Urothelium cell line (cell line): Measurements from ENCODE around the gene ARHGEF38.
"Not testable (repeated sequence)": the region's sequence is repeated elsewhere in the genome, so short reads cannot be mapped to it uniquely, and the experiment has no call there.

Experiments
- DNase-seq: peaks from one replicate; pipeline ENCODE4 v3.0.0; 2011; ENCODE audit warnings: low spot score, mixed read lengths
- FAIRE-seq: peaks from 2 replicates; lab custom pipeline; 2011; peaks lifted over from hg19 to GRCh38; lab: Jason Lieb, UNC

The ARHGEF38 gene

DNA sequence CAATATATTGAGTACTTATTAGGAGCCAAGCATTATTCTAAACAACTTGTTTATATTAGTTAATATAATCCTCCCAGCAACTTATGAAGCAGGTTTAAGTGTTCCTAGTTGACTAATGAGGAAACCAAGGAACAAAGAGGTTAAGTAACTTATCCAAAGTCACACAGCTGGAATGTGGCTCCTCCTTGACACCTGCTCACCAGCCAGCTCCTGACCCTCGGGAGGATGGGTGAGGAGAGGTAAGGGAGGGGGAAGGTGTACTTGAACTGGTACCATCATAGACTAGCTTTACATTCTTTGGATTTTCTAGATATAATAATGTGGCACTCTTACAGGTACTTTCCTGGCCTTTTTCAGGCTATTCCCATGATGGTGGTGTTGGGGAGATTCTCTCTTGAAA lies 50.7 kb downstream of the ARHGEF38 start:
- DNase-seq (no peak), FAIRE-seq (no peak)

GRCh38 chr4:105605493-105605892 lies 53.1 kb downstream of the ARHGEF38 start:
- FAIRE-seq (no peak), DNase-seq (no peak)

GRCh38 chr4:105607876-105608275 lies 55.5 kb downstream of the ARHGEF38 start:
- DNase-seq (no peak), FAIRE-seq (no peak)

- FAIRE-seq, DNase-seq: not testable (repeated sequence)
These were observed 57.4 kb downstream of the ARHGEF38 start for GRCh38 chr4:105609819-105610218.

DNA sequence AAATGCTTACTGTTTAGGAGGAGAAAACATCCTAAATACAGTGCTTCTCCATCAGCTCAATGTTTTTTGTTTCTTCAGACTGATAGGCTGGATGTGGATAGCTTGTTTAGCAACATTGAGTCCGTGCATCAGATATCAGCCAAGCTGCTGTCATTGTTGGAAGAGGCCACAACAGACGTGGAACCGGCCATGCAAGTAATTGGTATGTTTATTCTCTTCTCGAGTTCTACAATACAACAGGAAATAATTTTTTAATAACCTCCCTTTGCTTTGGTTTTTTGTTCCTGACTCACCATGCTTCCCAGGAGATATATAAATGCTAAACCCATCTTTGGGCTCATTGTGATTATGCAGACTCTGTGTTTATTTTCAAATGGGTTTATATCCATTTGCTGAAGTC lies 60.9 kb downstream of the ARHGEF38 start:
- FAIRE-seq (no peak), DNase-seq (no peak)

- DNase-seq (no peak), FAIRE-seq (no peak)
These were observed 66.9 kb downstream of the ARHGEF38 start for GRCh38 chr4:105619188-105619931.

DNA sequence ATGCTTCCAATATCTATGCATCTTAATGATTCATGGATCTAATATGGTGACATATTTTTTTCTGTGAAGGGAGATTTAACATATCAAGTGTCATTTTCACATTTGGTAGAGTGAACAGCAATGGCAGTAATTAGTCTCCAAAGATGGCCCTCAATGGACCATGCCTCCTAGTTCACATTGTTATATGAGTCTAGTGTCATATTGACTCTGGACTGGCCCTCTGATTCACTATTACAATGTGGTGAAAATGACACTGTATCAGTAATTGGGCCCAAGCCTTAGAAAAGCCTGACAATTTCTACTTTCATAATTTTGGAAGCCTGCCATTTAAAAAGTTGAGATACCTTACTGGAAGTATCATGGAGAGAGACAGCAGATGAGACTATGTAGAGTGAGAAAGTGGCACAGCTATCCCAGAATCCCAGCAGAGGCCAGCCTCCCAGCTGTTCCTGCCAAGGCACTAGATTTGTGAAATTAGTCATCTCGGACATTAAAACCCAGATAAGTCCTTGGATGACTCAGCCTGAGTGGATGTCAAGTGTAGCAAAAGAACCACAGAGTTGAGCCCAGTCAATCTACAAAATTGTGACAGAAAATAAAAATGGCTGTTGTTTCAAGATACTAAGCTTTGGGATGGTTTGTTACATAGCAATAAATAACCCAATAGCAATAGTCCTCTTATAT lies 68.4 kb downstream of the ARHGEF38 start:
- DNase-seq (peak; percentile 65), FAIRE-seq (no peak)

- FAIRE-seq (no peak), DNase-seq (no peak)
These were observed 69.8 kb downstream of the ARHGEF38 start for GRCh38 chr4:105622269-105622668.

- FAIRE-seq (no peak), DNase-seq (no peak)
These were observed 70.7 kb downstream of the ARHGEF38 start for GRCh38 chr4:105623099-105623498.

DNA sequence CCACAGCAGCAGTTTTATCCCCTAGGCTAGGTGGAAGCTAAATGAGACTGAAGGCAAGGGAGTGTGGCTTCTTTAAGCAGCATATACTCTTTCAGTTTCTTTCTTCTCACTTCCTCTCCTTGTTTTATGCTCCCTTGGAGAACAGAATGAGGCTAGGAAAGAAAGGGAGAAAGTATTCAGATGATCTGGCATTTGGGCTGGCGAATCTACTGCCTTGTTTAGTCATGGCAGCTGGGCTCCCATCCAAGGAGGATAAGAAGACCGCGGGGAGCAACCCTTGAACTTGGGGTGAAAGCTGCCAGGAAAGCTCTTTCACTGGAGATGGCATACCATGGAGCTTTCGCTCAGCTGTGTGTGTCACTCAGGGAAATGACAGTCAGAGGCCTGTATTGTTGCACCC lies 72.1 kb downstream of the ARHGEF38 start:
- no peak for DNase-seq
- FAIRE-seq, result no peak

DNA sequence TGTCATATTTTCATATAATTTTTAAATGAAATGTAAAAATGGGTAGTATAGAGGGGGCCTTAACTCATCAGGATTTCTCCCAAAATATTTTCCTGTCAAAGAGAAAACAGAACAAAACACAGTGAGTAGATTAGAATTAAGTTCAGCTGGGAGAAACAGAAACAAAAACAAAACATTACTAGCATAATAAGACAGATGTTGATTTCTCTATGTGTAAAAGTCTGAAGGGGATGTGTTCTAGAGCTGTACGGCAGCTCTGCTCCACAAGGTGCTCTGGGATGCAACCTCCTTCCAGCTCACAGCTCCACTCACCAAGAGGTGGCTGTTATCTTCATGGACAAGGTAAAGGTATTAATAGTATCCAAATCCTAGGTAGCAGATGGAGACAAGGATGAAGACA lies 72.8 kb downstream of the ARHGEF38 start:
- FAIRE-seq (no peak), DNase-seq (no peak)

DNA sequence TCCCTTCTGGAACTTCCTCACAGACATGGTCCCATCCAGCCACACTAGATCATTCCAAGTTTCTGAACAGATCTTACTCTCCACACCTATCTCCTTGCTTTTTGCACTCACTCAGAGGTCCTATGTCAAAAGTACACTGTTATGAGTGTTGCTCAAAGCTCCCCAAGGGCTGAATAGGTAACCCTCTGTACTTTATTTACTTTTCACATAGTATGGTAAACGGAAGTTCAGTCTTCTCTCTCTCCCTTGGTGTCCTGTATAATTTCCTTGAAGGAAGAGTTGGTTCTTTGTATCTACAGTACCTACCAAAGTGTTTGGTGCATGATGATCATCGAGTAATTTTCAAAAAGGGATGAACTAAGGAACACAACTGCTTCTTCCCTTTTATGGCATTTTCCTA lies 74.4 kb downstream of the ARHGEF38 start:
- DNase-seq (no peak), FAIRE-seq (no peak)

DNA sequence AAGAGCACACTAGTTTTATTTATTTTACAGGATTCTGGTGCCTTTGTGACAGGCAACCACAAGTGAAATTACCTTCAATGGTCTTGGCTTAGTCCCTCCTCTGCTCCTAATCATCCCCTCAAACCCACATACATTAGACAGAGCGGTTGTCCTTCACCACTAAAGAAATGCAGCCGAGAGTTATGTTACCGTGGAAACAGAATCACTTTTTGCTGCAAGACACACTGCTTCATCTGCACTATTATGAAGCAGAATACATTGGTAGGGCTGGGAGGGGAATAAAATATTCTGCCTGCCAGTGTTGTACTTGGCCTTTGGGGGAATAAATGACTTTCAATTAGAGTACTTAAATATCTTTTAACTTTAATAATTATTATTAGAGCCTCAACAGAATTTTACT lies 75.2 kb downstream of the ARHGEF38 start:
- DNase-seq, result no peak
- FAIRE-seq, result no peak

GRCh38 chr4:105630670-105631655 lies 78.5 kb downstream of the ARHGEF38 start:
- no peak for DNase-seq
- no peak for FAIRE-seq

DNA sequence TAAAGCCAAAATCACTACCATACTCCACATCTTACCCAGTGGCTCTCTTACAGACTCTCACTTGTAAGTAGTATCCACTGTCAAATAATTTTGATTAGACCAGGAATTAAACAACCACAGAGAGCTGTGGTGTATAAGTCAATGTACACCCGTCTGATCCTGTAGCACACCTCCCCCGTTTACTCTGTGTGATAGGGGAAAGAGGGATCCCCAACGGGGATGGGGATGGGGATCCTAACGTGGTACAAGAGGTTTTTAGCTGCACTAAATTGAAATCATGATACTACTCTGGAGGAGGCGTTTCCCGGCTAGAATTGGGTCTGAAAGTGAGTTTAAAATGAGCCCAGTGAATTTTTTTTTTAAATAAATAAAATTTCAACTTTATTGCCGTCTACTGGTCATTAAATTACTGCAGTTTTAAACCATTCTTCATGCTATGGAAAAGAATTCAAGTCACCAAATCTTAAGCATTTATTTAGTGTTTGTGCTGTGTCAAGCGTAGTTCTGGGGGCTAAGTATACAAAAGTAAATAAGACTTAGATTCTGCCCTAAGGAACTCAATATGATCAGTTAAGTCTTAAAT lies 79.5 kb downstream of the ARHGEF38 start:
- no peak for DNase-seq
- no peak for FAIRE-seq

DNA sequence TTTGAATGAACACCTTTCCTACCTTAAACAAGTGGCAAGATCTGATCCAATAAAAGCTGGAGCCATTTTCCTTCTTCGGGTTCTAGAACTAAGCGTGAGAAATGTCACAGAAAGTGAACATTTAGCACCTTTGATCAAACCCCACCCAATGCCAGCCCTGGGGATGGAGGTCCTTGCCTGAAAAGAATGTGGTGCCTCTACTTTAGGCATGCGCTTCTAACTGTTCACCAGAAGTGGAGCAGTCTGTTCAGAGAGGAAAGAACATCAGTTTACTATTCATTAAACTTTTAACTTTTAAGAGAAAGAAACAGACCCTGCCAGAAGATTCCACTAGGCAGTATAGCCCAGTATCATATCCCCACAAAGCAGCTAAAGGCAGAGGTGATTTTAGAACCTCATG lies 80.2 kb downstream of the ARHGEF38 start:
- DNase-seq, result no peak
- FAIRE-seq, result no peak

DNA sequence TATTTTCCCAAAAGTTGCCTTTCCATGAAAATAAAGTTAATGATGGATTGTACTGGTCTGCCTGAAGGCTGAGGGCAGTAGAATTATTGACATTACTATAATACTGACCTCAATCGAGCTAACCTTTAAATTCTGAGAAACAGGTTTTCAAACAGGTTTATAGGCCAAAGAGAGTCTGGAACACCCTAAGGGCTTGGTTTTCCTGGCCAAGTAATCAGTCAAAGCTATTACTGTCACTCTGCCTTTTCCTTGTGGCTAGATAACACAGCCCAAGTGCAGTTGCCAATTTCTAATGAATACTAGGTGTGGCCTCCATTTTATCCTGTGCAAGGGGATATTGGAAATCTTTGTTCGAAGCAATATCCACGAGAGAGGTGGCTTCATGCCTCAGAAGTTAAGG lies 80.8 kb downstream of the ARHGEF38 start:
- DNase-seq (no peak), FAIRE-seq (no peak)

DNA sequence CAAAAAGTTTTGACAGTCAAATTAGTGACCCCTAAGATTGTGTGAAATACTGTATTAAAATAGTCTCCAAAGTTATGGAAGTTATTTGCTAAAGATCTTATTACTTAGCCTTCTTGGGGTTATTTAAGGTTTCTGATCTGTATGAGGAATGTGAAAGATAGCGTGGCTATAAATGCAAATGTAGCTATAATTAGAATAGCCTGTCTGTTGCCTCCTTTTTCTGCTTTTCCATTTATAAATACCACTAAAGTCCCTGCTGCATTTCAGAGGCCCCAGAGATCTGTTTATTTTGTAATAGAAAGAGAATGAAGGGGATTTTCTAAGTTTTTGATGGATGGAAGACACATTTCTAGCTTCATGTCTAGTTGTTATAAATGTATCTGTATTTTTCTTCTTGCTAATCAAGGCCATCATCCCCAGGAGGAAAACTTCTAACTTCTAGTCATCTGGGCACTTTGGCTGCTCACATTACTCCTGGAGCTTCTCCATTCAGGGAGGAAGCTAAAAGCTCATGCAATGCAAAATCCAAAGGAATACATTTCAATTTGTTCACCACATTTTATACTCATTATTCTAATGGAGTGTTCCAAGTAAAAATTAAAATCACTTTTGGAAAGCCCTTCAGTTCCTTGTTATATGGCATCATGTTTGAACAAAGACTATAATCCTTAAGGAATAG lies 82.1 kb downstream of the ARHGEF38 start:
- DNase-seq, result no peak
- FAIRE-seq, result no peak

- no peak for DNase-seq
- FAIRE-seq, result no peak
These were observed 85.2 kb downstream of the ARHGEF38 start for GRCh38 chr4:105637408-105638176.

DNA sequence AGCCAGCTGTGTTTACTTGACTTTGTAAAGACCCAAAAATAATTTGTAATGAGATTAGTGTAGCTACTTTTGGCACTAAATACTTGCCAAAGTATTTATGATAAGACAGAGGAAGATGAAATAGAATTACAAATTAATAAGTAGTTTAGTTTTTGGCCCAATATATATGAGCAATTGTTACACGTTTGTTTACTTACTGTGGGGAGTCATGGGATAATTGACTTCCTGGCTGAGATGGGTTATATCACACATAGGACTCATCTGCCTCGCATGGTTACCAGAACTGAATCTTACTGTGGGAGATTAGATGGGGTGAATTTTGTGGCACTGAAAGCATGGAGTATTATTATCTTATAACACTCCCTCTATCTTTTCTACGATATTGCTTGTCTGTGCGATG lies 89.4 kb downstream of the ARHGEF38 start:
- FAIRE-seq (no peak), DNase-seq (no peak)
